HG02588 (cell line): Measurements from ENCODE around the gene VTCN1.
"Not testable (repeated sequence)": the region's sequence is repeated elsewhere in the genome, so short reads cannot be mapped to it uniquely, and the experiment has no call there.

Source experiments
- ATAC-seq: cut with Tn5 transposase; IDR thresholded peaks from one replicate; pipeline ENCODE4 v1.9.1; 2021; ENCODE audit warnings: mild to moderate bottlenecking, moderate library complexity; ENCODE audit not compliant: unreplicated experiment

Gene VTCN1, protein sequence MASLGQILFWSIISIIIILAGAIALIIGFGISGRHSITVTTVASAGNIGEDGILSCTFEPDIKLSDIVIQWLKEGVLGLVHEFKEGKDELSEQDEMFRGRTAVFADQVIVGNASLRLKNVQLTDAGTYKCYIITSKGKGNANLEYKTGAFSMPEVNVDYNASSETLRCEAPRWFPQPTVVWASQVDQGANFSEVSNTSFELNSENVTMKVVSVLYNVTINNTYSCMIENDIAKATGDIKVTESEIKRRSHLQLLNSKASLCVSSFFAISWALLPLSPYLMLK

DNA sequence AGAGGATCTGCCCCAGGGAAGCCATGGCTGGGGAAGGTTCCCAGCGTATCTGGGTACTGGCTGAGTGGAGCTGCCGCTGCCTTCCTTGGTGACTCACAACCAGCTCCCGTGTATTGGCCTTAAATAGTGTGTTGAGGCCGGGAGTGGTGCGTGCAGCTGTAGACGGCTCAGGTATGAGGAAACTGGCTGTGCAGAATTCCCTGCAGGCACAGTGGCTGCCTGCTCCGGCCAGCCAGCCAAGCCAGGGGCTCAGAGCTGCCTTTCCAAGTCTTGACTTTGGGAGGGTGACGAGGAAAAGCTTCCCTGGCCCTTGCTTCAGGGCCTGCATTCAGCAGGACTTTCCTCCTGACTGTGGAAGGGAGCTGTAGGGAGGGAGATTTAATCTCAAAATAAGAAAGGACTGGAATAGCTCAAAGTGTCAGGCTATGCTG lies at the start of gene VTCN1:
Gene VTCN1 (minus strand): TSS at position 97 of the 431 bp plus-strand sequence. CDS start 72 bp downstream, at position 25.
- no peak for ATAC-seq

DNA sequence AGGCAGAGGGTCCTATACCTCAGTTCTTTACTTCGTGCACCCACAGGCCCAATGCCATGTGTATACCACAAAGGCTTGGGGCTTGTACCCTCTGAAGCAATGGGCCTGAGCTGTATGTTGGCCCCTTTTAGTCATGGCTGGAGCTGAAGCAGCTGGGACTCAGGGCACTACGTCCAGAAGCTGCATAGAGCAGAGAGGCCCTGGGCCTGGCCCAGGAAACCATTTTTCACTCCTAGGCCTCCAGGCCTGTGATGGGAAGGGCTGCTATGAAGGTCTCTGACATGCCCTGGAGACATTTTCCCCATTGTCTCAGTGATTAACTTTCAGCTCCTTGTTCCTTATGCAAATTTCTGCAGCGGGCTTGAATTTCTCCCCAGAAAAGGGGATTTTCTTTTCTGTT lies 48.1 kb upstream of the VTCN1 start:
- ATAC-seq: no peak

DNA sequence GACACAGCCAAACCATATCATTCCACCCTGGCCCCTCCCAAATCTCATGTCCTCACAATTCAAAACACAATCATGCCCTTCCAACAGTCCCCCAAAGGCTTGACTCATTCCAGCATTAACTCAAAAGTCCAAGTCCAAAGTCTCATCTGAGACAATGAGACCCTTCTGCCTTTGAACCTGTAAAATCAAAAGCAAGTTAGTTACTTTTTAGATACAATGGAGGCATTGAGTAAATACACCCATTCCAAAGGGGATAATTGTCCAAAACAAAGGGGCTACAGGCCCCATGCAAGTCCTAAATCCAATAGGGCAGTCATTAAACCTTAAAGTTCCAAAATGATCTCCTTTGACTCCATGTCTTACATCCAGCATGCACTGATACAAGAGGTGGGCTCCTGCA lies 47.3 kb upstream of the VTCN1 start:
- not testable (repeated sequence) for ATAC-seq

DNA sequence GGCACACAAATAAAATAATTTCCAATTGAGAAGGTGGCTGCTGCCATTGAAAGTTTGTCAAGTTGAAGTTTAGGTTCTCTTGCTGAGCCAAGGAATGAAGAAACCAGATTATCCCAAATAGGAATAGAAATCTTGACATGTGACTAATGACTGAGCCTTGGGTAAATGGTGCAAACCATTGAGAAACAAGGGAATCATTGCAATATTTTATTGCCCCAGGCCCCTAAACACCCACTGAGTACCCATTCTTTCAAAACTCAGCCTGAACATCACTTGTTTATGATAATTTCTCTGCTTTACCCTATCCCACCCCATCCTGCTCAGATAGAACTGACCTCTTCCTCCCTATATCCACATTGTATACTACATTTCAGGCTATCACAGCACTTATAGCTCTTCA lies 46.6 kb upstream of the VTCN1 start:
- ATAC-seq: no peak

GRCh38 chr1:117250061-117250606 lies 39.4 kb upstream of the VTCN1 start:
- ATAC-seq: no peak

GRCh38 chr1:117244971-117245370 lies 34.2 kb upstream of the VTCN1 start:
- ATAC-seq: no peak

DNA sequence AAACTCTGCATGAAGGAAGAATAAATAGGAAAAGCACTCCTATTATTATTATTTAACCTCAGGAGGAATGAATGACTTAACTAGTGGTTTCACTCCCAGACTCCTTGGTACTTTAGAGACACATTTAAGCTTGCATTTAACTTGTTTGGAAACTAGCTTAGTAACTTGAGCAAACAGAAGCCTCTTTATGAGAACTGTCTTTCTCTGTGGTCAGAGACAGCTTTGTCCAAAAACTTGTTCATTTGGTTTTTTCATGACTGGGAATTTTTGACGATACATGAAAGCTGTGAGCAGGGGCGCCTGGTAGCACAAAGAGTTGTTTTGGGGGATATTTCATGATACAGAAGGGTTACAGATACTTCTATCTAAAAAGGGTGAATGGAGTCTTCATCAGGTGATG lies 33.6 kb upstream of the VTCN1 start:
- no peak for ATAC-seq

GRCh38 chr1:117241512-117241911 lies 30.8 kb upstream of the VTCN1 start:
- no peak for ATAC-seq

DNA sequence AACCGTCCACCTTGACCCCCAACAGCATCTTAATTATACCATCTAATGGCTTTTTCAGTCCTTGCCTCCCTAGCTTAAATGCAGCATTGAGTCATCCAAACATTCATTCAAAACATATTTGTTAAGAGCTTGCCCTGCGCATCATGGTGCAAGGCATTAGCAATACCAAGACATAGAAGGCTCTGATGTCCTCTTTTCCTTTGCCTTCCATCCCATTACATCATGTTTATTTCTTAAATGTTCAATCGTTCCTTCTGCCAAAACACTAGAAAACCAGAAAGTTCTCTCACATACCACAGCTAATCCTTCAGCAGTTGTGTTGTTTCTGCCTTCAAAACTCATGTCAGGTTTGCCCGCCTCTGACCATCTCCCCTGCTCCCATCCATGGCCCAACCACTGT lies 29.8 kb upstream of the VTCN1 start:
- ATAC-seq: no peak

DNA sequence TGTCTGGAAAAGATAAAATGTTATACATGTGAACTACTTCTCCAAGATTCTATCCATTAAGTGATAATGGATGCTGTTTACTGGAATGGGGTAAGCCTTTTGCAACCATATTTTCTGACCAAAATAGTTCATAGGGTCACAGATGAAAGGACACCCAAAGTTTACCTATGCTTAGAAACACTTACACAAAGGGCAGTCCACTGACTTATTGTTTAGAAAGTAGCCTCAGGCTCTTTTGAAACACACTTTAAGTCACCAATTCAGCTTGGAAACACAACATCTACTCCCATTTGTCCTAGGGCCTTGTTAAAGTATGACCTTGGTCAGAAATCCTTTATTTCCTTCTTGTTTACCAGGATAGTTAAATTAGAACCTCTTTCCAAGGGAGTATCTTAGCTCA lies 28.7 kb upstream of the VTCN1 start:
- ATAC-seq: no peak

GRCh38 chr1:117237726-117238381 lies 27.1 kb upstream of the VTCN1 start:
- ATAC-seq: no peak

DNA sequence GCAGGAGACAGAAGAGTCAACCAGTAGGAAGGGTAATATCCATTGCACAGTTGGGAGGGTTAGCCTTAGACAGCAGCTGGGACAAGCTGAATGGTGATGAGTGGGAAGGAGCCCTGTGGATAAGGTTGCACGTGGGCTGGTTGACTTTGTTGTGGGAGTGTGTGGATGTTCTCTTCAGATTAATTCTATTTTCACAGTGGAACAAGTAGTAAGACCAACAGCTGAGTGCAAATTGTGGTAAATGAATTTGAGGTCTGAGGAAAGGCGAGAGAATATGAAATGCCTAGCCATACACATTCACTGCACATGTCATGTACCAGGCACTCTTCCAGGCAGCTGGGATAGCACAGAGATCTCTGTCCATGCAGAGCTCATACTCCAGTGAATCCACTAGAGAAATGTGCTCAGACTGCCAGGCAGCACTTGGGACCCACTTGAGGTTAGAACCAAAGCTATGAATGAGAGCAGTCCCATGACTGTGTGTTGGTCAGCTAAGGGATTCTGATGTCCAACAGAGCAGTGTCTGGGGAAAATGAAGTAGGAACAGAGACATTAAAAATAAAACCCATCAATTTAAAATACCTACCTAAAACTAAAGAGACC lies 25.2 kb upstream of the VTCN1 start:
- no peak for ATAC-seq

DNA sequence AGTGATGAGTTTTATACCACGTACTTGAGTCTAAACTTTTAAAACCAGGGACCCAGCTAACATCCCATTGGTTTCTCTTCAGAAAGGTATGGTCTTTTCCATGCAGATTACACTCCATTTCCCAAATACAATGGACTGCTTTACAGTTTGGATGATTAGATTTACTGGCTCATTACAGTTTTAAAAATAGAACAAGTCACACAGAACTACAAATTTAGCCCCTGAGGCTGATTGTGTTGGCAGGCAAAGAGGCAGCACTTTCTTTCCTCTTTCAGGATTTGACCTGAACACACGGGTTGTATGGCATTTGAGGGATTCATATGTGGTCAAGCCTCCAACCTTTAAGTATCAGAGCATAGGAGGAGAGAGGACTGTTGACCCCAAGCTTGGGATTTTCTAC lies 21.8 kb upstream of the VTCN1 start:
- ATAC-seq: no peak

- ATAC-seq: no peak
Observed at GRCh38 chr1:117231748-117232373, 21.1 kb upstream of the VTCN1 start.

DNA sequence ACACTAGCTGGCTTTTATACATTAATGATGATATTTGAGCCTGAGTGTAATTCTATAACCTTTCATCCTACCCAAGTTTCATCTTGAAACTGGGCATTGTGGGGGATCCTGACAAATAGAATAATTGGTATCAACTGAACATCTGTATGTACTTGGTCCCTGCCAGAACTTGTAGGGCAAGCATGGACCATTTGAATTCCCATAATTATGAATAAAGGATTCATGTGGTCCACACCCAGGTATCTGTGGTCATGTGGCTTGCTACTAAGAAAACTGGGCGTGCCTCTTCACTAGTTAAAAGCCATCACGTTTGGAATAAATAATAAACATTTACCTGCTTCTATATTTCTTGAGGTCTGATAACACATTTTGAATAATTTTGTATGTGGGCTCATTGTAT lies 20.6 kb upstream of the VTCN1 start:
- no peak for ATAC-seq

- no peak for ATAC-seq
Observed at GRCh38 chr1:117229217-117229616, 18.5 kb upstream of the VTCN1 start.

- ATAC-seq: no peak
Observed at GRCh38 chr1:117225931-117226330, 15.2 kb upstream of the VTCN1 start.

DNA sequence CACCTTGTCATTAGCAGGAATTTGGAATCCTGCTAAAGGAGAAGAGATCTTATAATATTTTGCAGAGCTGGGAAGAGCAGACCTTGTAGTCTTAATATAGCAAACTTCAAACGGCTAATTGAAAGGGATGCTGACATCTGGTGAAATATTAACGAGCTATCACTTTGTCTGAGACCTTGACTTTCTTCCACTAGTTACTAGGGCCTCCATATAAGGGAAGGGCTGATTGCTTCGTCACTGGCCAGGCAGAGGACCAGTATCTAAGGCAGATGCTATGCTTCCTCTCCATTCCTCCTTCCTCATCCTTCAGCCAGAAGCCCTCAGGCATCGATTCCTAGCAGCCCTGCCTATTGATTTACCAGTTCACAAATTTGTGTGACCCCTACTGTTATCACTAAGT lies 6.0 kb upstream of the VTCN1 start:
- no peak for ATAC-seq

- ATAC-seq: no peak
Observed at GRCh38 chr1:117215733-117216462, 5.2 kb upstream of the VTCN1 start.

DNA sequence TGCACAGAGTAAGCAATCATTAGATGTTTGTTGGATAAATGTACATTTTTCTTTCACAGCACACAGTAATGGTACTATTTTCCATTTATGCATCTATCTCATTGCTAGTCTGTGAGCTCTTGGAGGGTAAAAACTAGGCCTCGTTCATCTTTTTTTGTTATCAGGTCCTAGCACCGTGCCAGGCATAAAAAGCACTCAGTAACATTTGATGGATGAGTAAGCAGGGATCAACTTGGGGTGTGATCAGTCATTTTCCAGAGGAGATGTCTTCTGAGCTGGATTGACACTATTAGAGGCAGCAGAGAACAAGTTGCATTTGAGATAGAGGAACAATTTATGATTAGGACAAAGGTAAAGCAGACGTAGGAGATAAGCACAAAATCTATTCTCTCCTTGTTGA lies 4.3 kb upstream of the VTCN1 start:
- ATAC-seq: no peak

DNA sequence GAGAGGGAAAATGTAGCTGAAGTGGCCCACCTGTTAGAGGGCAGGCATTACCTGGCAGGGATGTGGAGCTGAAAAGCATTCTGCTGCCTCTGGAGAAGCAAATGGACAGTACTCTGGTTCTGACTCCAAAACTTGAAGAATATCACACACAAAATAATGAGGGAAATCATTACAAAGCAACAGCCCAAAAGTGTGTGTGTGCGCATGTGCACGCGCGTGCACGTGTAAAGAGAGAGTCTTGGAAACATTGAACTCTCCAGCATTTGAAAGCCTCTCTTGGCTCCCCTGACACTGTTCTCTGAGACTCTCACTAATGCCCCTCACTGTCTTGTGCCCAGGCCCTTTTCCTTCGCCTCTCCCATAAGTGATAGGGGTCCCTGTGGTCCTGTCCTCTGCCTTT lies 2.3 kb upstream of the VTCN1 start:
- ATAC-seq: no peak
